ENCODE results near the gene MACROD2.

MACROD2 gene

GRCh38 chr20:14664101-14664500, 668.8 kb downstream of the MACROD2 start:
- Histone ChIP-seq H3K27me3 (ENCODE audit: control insufficient read depth in 1 of 2, insufficient read depth in 2 of 2, low read length in 2 of 2) (no peaks in the 10 kb centered on the region), H3K4me1 (ENCODE audit: control insufficient read depth, insufficient read depth, low read length) (no peaks in the 10 kb centered on the region), H3K36me3 (ENCODE audit: control insufficient read depth in 2 of 2, insufficient read depth in 2 of 2, low read length in 2 of 2) (no peaks in the 10 kb centered on the region), H3K27ac (ENCODE audit: low read length) (no peak overlapping the region), H3K9me3 (ENCODE audit: control insufficient read depth in 2 of 2, low read length in 2 of 2) (no peaks in the 10 kb centered on the region), H3K9ac (ENCODE audit: low read length in 2 of 2) (no peak overlapping the region), H3K4me3 (ENCODE audit: low read length in 2 of 2) (no peak overlapping the region)

GRCh38 chr20:14666696-14667095, 671.4 kb downstream of the MACROD2 start:
- Histone ChIP-seq H3K4me1 (ENCODE audit: control insufficient read depth, insufficient read depth, low read length) (no peaks in the 10 kb centered on the region), H3K9ac (ENCODE audit: low read length in 2 of 2) (no peak overlapping the region), H3K4me3 (ENCODE audit: low read length in 2 of 2) (no peak overlapping the region), H3K27me3 (ENCODE audit: control insufficient read depth in 1 of 2, insufficient read depth in 2 of 2, low read length in 2 of 2) (no peaks in the 10 kb centered on the region), H3K9me3 (ENCODE audit: control insufficient read depth in 2 of 2, low read length in 2 of 2) (no peaks in the 10 kb centered on the region), H3K36me3 (ENCODE audit: control insufficient read depth in 2 of 2, insufficient read depth in 2 of 2, low read length in 2 of 2) (no peaks in the 10 kb centered on the region), H3K27ac (ENCODE audit: low read length) (no peak overlapping the region)

- Histone ChIP-seq H3K27me3 (ENCODE audit: control insufficient read depth in 1 of 2, insufficient read depth in 2 of 2, low read length in 2 of 2) (no peaks in the 10 kb centered on the region), H3K9ac (ENCODE audit: low read length in 2 of 2) (no peak overlapping the region), H3K4me1 (ENCODE audit: control insufficient read depth, insufficient read depth, low read length) (no peaks in the 10 kb centered on the region), H3K4me3 (ENCODE audit: low read length in 2 of 2) (no peak overlapping the region), H3K27ac (ENCODE audit: low read length) (no peak overlapping the region), H3K36me3 (ENCODE audit: control insufficient read depth in 2 of 2, insufficient read depth in 2 of 2, low read length in 2 of 2) (no peaks in the 10 kb centered on the region), H3K9me3 (ENCODE audit: control insufficient read depth in 2 of 2, low read length in 2 of 2) (no peaks in the 10 kb centered on the region)
Observed at GRCh38 chr20:14667226-14667625, 671.9 kb downstream of the MACROD2 start.

- no peak overlapping the region for H3K9ac ChIP-seq (ENCODE audit: low read length in 2 of 2)
- H3K4me1 ChIP-seq (ENCODE audit: control insufficient read depth, insufficient read depth, low read length): no peaks in the 10 kb centered on the region
- no peaks in the 10 kb centered on the region for H3K36me3 ChIP-seq (ENCODE audit: control insufficient read depth in 2 of 2, insufficient read depth in 2 of 2, low read length in 2 of 2)
- no peak overlapping the region for H3K27ac ChIP-seq (ENCODE audit: low read length)
- H3K4me3 ChIP-seq (ENCODE audit: low read length in 2 of 2): no peak overlapping the region
- H3K27me3 ChIP-seq (ENCODE audit: control insufficient read depth in 1 of 2, insufficient read depth in 2 of 2, low read length in 2 of 2): no peaks in the 10 kb centered on the region
- H3K9me3 ChIP-seq (ENCODE audit: control insufficient read depth in 2 of 2, low read length in 2 of 2): no peaks in the 10 kb centered on the region
Observed at GRCh38 chr20:14672066-14672465, 676.8 kb downstream of the MACROD2 start.

- H3K4me3 ChIP-seq (ENCODE audit: low read length in 2 of 2): no peak overlapping the region
- H3K4me1 ChIP-seq (ENCODE audit: control insufficient read depth, insufficient read depth, low read length): no peaks in the 10 kb centered on the region
- H3K9me3 ChIP-seq (ENCODE audit: control insufficient read depth in 2 of 2, low read length in 2 of 2): no peaks in the 10 kb centered on the region
- no peak overlapping the region for H3K9ac ChIP-seq (ENCODE audit: low read length in 2 of 2)
- H3K27ac ChIP-seq (ENCODE audit: low read length): no peak overlapping the region
- no peaks in the 10 kb centered on the region for H3K27me3 ChIP-seq (ENCODE audit: control insufficient read depth in 1 of 2, insufficient read depth in 2 of 2, low read length in 2 of 2)
- H3K36me3 ChIP-seq (ENCODE audit: control insufficient read depth in 2 of 2, insufficient read depth in 2 of 2, low read length in 2 of 2): no peaks in the 10 kb centered on the region
Observed at GRCh38 chr20:14673164-14673563, 677.8 kb downstream of the MACROD2 start.

- H3K27ac ChIP-seq (ENCODE audit: low read length): no peak overlapping the region
- H3K9ac ChIP-seq (ENCODE audit: low read length in 2 of 2): no peak overlapping the region
- H3K4me1 ChIP-seq (ENCODE audit: control insufficient read depth, insufficient read depth, low read length): no peaks in the 10 kb centered on the region
- no peak overlapping the region for H3K4me3 ChIP-seq (ENCODE audit: low read length in 2 of 2)
- no peaks in the 10 kb centered on the region for H3K27me3 ChIP-seq (ENCODE audit: control insufficient read depth in 1 of 2, insufficient read depth in 2 of 2, low read length in 2 of 2)
- H3K9me3 ChIP-seq (ENCODE audit: control insufficient read depth in 2 of 2, low read length in 2 of 2): no peaks in the 10 kb centered on the region
- no peaks in the 10 kb centered on the region for H3K36me3 ChIP-seq (ENCODE audit: control insufficient read depth in 2 of 2, insufficient read depth in 2 of 2, low read length in 2 of 2)
Observed at GRCh38 chr20:14677455-14677854, 682.1 kb downstream of the MACROD2 start.

- no peaks in the 10 kb centered on the region for H3K27me3 ChIP-seq (ENCODE audit: control insufficient read depth in 1 of 2, insufficient read depth in 2 of 2, low read length in 2 of 2)
- H3K4me3 ChIP-seq (ENCODE audit: low read length in 2 of 2): no peak overlapping the region
- H3K36me3 ChIP-seq (ENCODE audit: control insufficient read depth in 2 of 2, insufficient read depth in 2 of 2, low read length in 2 of 2): no peaks in the 10 kb centered on the region
- no peaks in the 10 kb centered on the region for H3K4me1 ChIP-seq (ENCODE audit: control insufficient read depth, insufficient read depth, low read length)
- H3K27ac ChIP-seq (ENCODE audit: low read length): no peak overlapping the region
- no peaks in the 10 kb centered on the region for H3K9me3 ChIP-seq (ENCODE audit: control insufficient read depth in 2 of 2, low read length in 2 of 2)
- no peak overlapping the region for H3K9ac ChIP-seq (ENCODE audit: low read length in 2 of 2)
Observed at GRCh38 chr20:14685183-14685582, 689.9 kb downstream of the MACROD2 start.

- no peaks in the 10 kb centered on the region for H3K9me3 ChIP-seq (ENCODE audit: control insufficient read depth in 2 of 2, low read length in 2 of 2)
- no peak overlapping the region for H3K27ac ChIP-seq (ENCODE audit: low read length)
- H3K4me3 ChIP-seq (ENCODE audit: low read length in 2 of 2): no peak overlapping the region
Observed at GRCh38 chr20:14687313-14687712, 692.0 kb downstream of the MACROD2 start.

GRCh38 chr20:14688005-14688404, 692.7 kb downstream of the MACROD2 start:
- no peaks in the 10 kb centered on the region for H3K4me1 ChIP-seq (ENCODE audit: control insufficient read depth, insufficient read depth, low read length)
- no peaks in the 10 kb centered on the region for H3K36me3 ChIP-seq (ENCODE audit: control insufficient read depth in 2 of 2, insufficient read depth in 2 of 2, low read length in 2 of 2)
- no peak overlapping the region for H3K4me3 ChIP-seq (ENCODE audit: low read length in 2 of 2)
- H3K27me3 ChIP-seq (ENCODE audit: control insufficient read depth in 1 of 2, insufficient read depth in 2 of 2, low read length in 2 of 2): no peaks in the 10 kb centered on the region
- H3K9me3 ChIP-seq (ENCODE audit: control insufficient read depth in 2 of 2, low read length in 2 of 2): no peaks in the 10 kb centered on the region
- H3K27ac ChIP-seq (ENCODE audit: low read length): no peak overlapping the region
- no peak overlapping the region for H3K9ac ChIP-seq (ENCODE audit: low read length in 2 of 2)

More at GRCh38 chr20:14687313-14687712, 692.0 kb downstream of the MACROD2 start:
- H3K36me3 ChIP-seq (ENCODE audit: control insufficient read depth in 2 of 2, insufficient read depth in 2 of 2, low read length in 2 of 2): no peaks in the 10 kb centered on the region
- H3K4me1 ChIP-seq (ENCODE audit: control insufficient read depth, insufficient read depth, low read length): no peaks in the 10 kb centered on the region
- no peak overlapping the region for H3K9ac ChIP-seq (ENCODE audit: low read length in 2 of 2)
- H3K27me3 ChIP-seq (ENCODE audit: control insufficient read depth in 1 of 2, insufficient read depth in 2 of 2, low read length in 2 of 2): no peaks in the 10 kb centered on the region

GRCh38 chr20:14691994-14692393, 696.7 kb downstream of the MACROD2 start:
- H3K9ac ChIP-seq (ENCODE audit: low read length in 2 of 2): no peak overlapping the region
- H3K4me3 ChIP-seq (ENCODE audit: low read length in 2 of 2): no peak overlapping the region
- no peaks in the 10 kb centered on the region for H3K27me3 ChIP-seq (ENCODE audit: control insufficient read depth in 1 of 2, insufficient read depth in 2 of 2, low read length in 2 of 2)
- no peaks in the 10 kb centered on the region for H3K4me1 ChIP-seq (ENCODE audit: control insufficient read depth, insufficient read depth, low read length)
- no peaks in the 10 kb centered on the region for H3K9me3 ChIP-seq (ENCODE audit: control insufficient read depth in 2 of 2, low read length in 2 of 2)
- H3K36me3 ChIP-seq (ENCODE audit: control insufficient read depth in 2 of 2, insufficient read depth in 2 of 2, low read length in 2 of 2): no peaks in the 10 kb centered on the region
- H3K27ac ChIP-seq (ENCODE audit: low read length): no peak overlapping the region

- Histone ChIP-seq H3K36me3 (ENCODE audit: control insufficient read depth in 2 of 2, insufficient read depth in 2 of 2, low read length in 2 of 2) (no peaks in the 10 kb centered on the region), H3K9ac (ENCODE audit: low read length in 2 of 2) (no peak overlapping the region), H3K9me3 (ENCODE audit: control insufficient read depth in 2 of 2, low read length in 2 of 2) (no peaks in the 10 kb centered on the region), H3K27me3 (ENCODE audit: control insufficient read depth in 1 of 2, insufficient read depth in 2 of 2, low read length in 2 of 2) (no peaks in the 10 kb centered on the region), H3K4me1 (ENCODE audit: control insufficient read depth, insufficient read depth, low read length) (no peaks in the 10 kb centered on the region), H3K27ac (ENCODE audit: low read length) (no peak overlapping the region), H3K4me3 (ENCODE audit: low read length in 2 of 2) (no peak overlapping the region)
Observed at GRCh38 chr20:14696478-14696877, 701.2 kb downstream of the MACROD2 start.
